Fibroblast of lung (primary cell): ENCODE measurements around the gene HSD3B7. TPM values are rescaled to one million over a fixed set of nuclear protein-coding genes. Genes with fewer than 3 reads are reported as not detected.

Experiments used
- DNase-seq, 2 donors: peaks; one replicate each; pipeline versions ENCODE4 v3.0.0 to v3.0.0-alpha.2; 2010; ENCODE audit warnings: low read depth in 2 of 2
- H2AFZ ChIP-seq: 2 replicates; pipeline ENCODE4 v1.5.1; 2012; ENCODE audit warnings: low read length, control low read depth, inconsistent platforms
- H3K27ac ChIP-seq: 2 replicates; pipeline ENCODE4 v1.5.1; 2011; ENCODE audit warnings: low read length, control low read depth; ENCODE audit not compliant: insufficient read depth
- H3K27me3 ChIP-seq: 2 replicates; pipeline ENCODE4 v1.5.1; 2011; ENCODE audit warnings: mild to moderate bottlenecking, low read length; ENCODE audit not compliant: control insufficient read depth, insufficient read depth
- H3K36me3 ChIP-seq: 2 replicates; pipeline ENCODE4 v1.5.1; 2011; ENCODE audit warnings: low read length; ENCODE audit not compliant: control insufficient read depth, insufficient read depth
- H3K4me1 ChIP-seq: 2 replicates; pipeline ENCODE4 v1.5.1; 2011; ENCODE audit warnings: low read length; ENCODE audit not compliant: control insufficient read depth, insufficient read depth; ENCODE audit errors: extremely low read depth
- H3K4me2 ChIP-seq: 2 replicates; pipeline ENCODE4 v1.5.1; 2011; ENCODE audit warnings: low read length, control low read depth; ENCODE audit not compliant: insufficient read depth; ENCODE audit errors: extremely low read depth
- H3K4me3 ChIP-seq, 4 experiments: fragments of 200-600 bp in 1 of 4; sonication (generic) in 1 of 4; replicated peaks in 1 of 4; 2 replicates each; pipeline ENCODE4 v1.5.1; 2011 to 2016; ENCODE audit warnings: low read length in 4 of 4, low read depth in 3 of 4, mild to moderate bottlenecking in 3 of 4, control low read depth in 2 of 4, inconsistent platforms in 1 of 4, mixed read lengths in 1 of 4; ENCODE audit not compliant: insufficient read depth in 1 of 4; ENCODE audit errors: control extremely low read depth in 1 of 4
- H3K79me2 ChIP-seq: 2 replicates; pipeline ENCODE4 v1.5.1; 2012; ENCODE audit warnings: mild to moderate bottlenecking, low read length, inconsistent platforms; ENCODE audit not compliant: control insufficient read depth, insufficient read depth
- H3K9ac ChIP-seq: 2 replicates; pipeline ENCODE4 v1.5.1; 2011; ENCODE audit warnings: mild to moderate bottlenecking, low read length, control low read depth; ENCODE audit not compliant: insufficient read depth
- H3K9me3 ChIP-seq: 2 replicates; pipeline ENCODE4 v1.5.1; 2012; ENCODE audit warnings: low read depth, low read length; ENCODE audit not compliant: control insufficient read depth, insufficient read depth
- H4K20me1 ChIP-seq: 2 replicates; pipeline ENCODE4 v1.5.1; 2011; ENCODE audit warnings: low read length; ENCODE audit not compliant: control insufficient read depth, insufficient read depth; ENCODE audit errors: extremely low read depth
- EZH2 ChIP-seq: IDR thresholded peaks from 2 replicates; pipeline ENCODE4 v1.5.1; 2012; ENCODE audit warnings: low read length, control low read depth, mild to moderate bottlenecking; ENCODE audit errors: missing control alignments
- polyA plus RNA-seq, 2 donors: library from polyadenylated mRNA; depleted of rRNA in 1 of 2; stranded (reverse) in 1 of 2; unstranded in 1 of 2; fragments of >200 nt; gene quantifications; 2 replicates each; pipeline ENCODE4 v1.2.1, GENCODE V29; 2011 to 2012; ENCODE audit warnings: missing spikeins in 1 of 2
- total RNA-seq: library from RNA; depleted of rRNA; stranded (reverse); fragments of >200 nt; gene quantifications from 2 replicates; pipeline ENCODE4 v1.2.1, GENCODE V29; 2014
- TF ChIP-seq, protein P1 (sequence below), 2 donors: IDR thresholded peaks in 1 of 2; conservative IDR thresholded peaks in 1 of 2; 1 replicate in 1 of 2; 2 replicates in 1 of 2; pipeline ENCODE4 v1.5.1; 2011 to 2012; ENCODE audit warnings: low read length in 2 of 2, control low read depth in 1 of 2, inconsistent platforms in 1 of 2, low read depth in 1 of 2, mild to moderate bottlenecking in 1 of 2

Gene HSD3B7
- total and polyA plus RNA-seq, 2 donors (not counting 1 experiment from before 2014, with no cell fraction given): 13.2 to 47.9 TPM

DNA sequence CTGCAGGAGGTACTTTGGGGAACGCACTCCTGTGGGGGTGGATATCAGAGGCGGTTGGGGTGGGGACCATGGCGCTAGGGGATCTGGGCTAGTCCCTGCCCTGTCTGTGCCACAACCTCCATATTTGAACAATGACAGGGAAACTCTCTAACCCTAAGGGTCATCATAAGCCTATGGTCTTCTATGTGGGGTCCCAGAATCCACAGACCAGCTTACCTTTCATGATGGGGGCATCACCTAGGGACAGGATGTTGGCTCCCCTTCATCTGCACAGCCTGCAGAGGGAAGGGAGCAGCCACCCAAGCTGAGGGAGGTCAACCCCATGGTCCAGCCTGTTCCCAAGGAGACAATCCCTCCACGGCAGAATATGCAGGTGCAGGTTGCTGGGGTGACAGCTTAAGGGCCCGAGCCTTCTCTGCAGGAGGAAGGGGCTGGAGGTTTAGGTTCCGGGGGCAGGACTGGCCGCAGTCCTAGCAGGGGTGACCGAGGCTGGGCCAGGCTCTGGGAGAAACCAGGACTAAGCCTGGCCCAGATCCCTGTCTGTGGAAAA is 34.4 kb upstream of the HSD3B7 start:
- H3K4me1 ChIP-seq: peaks cover 24% of the 10 kb centered on the region
- H2AFZ ChIP-seq: no peak overlapping the region
- no peak for DNase-seq
- TF ChIP-seq, protein P1, sequence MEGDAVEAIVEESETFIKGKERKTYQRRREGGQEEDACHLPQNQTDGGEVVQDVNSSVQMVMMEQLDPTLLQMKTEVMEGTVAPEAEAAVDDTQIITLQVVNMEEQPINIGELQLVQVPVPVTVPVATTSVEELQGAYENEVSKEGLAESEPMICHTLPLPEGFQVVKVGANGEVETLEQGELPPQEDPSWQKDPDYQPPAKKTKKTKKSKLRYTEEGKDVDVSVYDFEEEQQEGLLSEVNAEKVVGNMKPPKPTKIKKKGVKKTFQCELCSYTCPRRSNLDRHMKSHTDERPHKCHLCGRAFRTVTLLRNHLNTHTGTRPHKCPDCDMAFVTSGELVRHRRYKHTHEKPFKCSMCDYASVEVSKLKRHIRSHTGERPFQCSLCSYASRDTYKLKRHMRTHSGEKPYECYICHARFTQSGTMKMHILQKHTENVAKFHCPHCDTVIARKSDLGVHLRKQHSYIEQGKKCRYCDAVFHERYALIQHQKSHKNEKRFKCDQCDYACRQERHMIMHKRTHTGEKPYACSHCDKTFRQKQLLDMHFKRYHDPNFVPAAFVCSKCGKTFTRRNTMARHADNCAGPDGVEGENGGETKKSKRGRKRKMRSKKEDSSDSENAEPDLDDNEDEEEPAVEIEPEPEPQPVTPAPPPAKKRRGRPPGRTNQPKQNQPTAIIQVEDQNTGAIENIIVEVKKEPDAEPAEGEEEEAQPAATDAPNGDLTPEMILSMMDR (conservative IDR thresholded peaks at IDR 0.05 in 1 of 2, IDR thresholded peaks at IDR 0.05 in 1 of 2; ENCODE audit: low read depth in 1 of 2, low read length in 2 of 2): no peak
- TF ChIP-seq EZH2: no peak
- H3K27me3 ChIP-seq: no peaks in the 10 kb centered on the region
- H3K79me2 ChIP-seq: peaks cover 8% of the 10 kb centered on the region
- H3K9me3 ChIP-seq: no peaks in the 10 kb centered on the region
- H3K4me3 ChIP-seq: peak overlapping the region; percentile 43 to 89 (median 82)
- H3K27ac ChIP-seq: peak overlapping the region; percentile 85
- H4K20me1 ChIP-seq: no peaks in the 10 kb centered on the region
- no peak overlapping the region for H3K9ac ChIP-seq
- peaks cover 12% of the 10 kb centered on the region for H3K36me3 ChIP-seq
- peak overlapping the region; percentile 97 for H3K4me2 ChIP-seq

GRCh38 chr16:30951193-30951592 is 33.8 kb upstream of the HSD3B7 start:
- Histone ChIP-seq H3K9ac (no peak overlapping the region), H3K9me3 (no peaks in the 10 kb centered on the region)

GRCh38 chr16:30951750-30952149 is 33.3 kb upstream of the HSD3B7 start:
- H3K9ac ChIP-seq: no peak overlapping the region
- H3K36me3 ChIP-seq: peaks cover 11% of the 10 kb centered on the region
- no peak for TF ChIP-seq EZH2
- TF ChIP-seq, protein P1 (conservative IDR thresholded peaks at IDR 0.05 in 1 of 2, IDR thresholded peaks at IDR 0.05 in 1 of 2; ENCODE audit: low read depth in 1 of 2, low read length in 2 of 2): no peak
- no peak overlapping the region for H3K4me2 ChIP-seq
- H3K27ac ChIP-seq: no peak overlapping the region
- H3K79me2 ChIP-seq: peaks cover 8% of the 10 kb centered on the region
- H3K4me1 ChIP-seq: peaks cover 24% of the 10 kb centered on the region
- no peak overlapping the region for H3K4me3 ChIP-seq
- H4K20me1 ChIP-seq: no peaks in the 10 kb centered on the region
- no peaks in the 10 kb centered on the region for H3K9me3 ChIP-seq
- peak; percentile 56 to 91 for DNase-seq
- H3K27me3 ChIP-seq: no peaks in the 10 kb centered on the region
- H2AFZ ChIP-seq: no peak overlapping the region

More at GRCh38 chr16:30951193-30951592, 33.8 kb upstream of the HSD3B7 start:
- Histone ChIP-seq H3K36me3 (peaks cover 12% of the 10 kb centered on the region), H3K4me1 (peaks cover 24% of the 10 kb centered on the region), H3K4me2 (peak overlapping the region; percentile 25), H2AFZ (no peak overlapping the region), H4K20me1 (no peaks in the 10 kb centered on the region), H3K27me3 (no peaks in the 10 kb centered on the region), H3K79me2 (peaks cover 8% of the 10 kb centered on the region), H3K4me3 (no peak overlapping the region), H3K27ac (no peak overlapping the region)
- TF ChIP-seq, protein P1 (conservative IDR thresholded peaks at IDR 0.05 in 1 of 2, IDR thresholded peaks at IDR 0.05 in 1 of 2; ENCODE audit: low read depth in 1 of 2, low read length in 2 of 2): no peak
- no peak for TF ChIP-seq EZH2
- no peak for DNase-seq
